Sigmoid colon (tissue), 3 donors: Measurements from ENCODE around the gene TM9SF3.

Source experiments
- CTCF ChIP-seq, 4 experiments: fragments of 450-650 bp in 3 of 4; fragments of 200-600 bp in 1 of 4; IDR thresholded peaks; one replicate each; pipeline ENCODE4 v1.5.1; 2016 to 2019; ENCODE audit warnings: antibody characterized with exemption in 4 of 4, mild to moderate bottlenecking in 3 of 4, moderate library complexity in 2 of 4
- POLR2A ChIP-seq, 2 donors: fragments of 450-650 bp; IDR thresholded peaks; one replicate each; pipeline ENCODE4 v1.6.1; 2016; ENCODE audit warnings: antibody characterized with exemption in 2 of 2, mild to moderate bottlenecking in 2 of 2, moderate library complexity in 2 of 2

- no peak for TF ChIP-seq CTCF (IDR thresholded peaks at IDR 0.05)
- no peak for TF ChIP-seq POLR2A (IDR thresholded peaks at IDR 0.05)
Measured at GRCh38 chr10:96500519-96500918, 86.3 kb downstream of the TM9SF3 start.
